PC-3 (cell line): ENCODE results near the gene PRKN. TPM values are rescaled to one million over a fixed set of nuclear protein-coding genes. Genes with fewer than 3 reads are reported as not detected.

ENCODE experiments used
- ATAC-seq: fragments of 200-7000 bp; cut with Tn5 transposase; 2 replicates; pipeline ENCODE4 v1.9.1; 2020; ENCODE audit warnings: mild to moderate bottlenecking, moderate library complexity
- BruUV-seq: library from RNA; stranded (reverse); fragments of 400-500 nt; replicated peaks from 2 replicates; lab custom pipeline; 2021; lab: Mats Ljungman, UMichigan
- CTCF ChIA-PET: fragments of 300-600 bp; sonication (Branson Sonifier 250); formaldehyde crosslinking; loops from one replicate; lab custom pipeline; 2022; ENCODE audit warnings: antibody characterized with exemption; lab: Charles Lee
- POLR2A ChIA-PET: fragments of 300-600 bp; sonication (Branson Sonifier 250); formaldehyde crosslinking; loops from one replicate; lab custom pipeline; 2022; ENCODE audit warnings: antibody characterized with exemption; ENCODE audit not compliant: unreplicated experiment; lab: Charles Lee
- DNase-seq: peaks from one replicate; pipeline ENCODE4 v3.0.0-alpha.2; 2015
- H2AFZ ChIP-seq: fragments of 300-600 bp; sonication (generic); 2 replicates; pipeline ENCODE4 v1.6.0; 2016; ENCODE audit warnings: antibody characterized with exemption, low read length
- H3F3A ChIP-seq: fragments of 300-600 bp; sonication (generic); one replicate; pipeline ENCODE4 v1.6.0; 2017; ENCODE audit warnings: antibody characterized with exemption, low read length, control low read depth, mild to moderate bottlenecking; ENCODE audit not compliant: unreplicated experiment
- H3K27ac ChIP-seq: fragments of 300-600 bp; sonication (generic); 2 replicates; pipeline ENCODE4 v1.5.1; 2016; ENCODE audit warnings: mild to moderate bottlenecking, low read length
- H3K27me3 ChIP-seq: fragments of 300-600 bp; sonication (generic); 2 replicates; pipeline ENCODE4 v1.6.1; 2016; ENCODE audit warnings: low read length, mixed read lengths
- H3K36me3 ChIP-seq: fragments of 300-600 bp; sonication (generic); 2 replicates; pipeline ENCODE4 v1.6.1; 2016; ENCODE audit warnings: low read depth, mixed run types, low read length, mixed read lengths
- H3K4me1 ChIP-seq: fragments of 300-600 bp; sonication (generic); 2 replicates; pipeline ENCODE4 v1.5.1; 2016; ENCODE audit warnings: low read length; ENCODE audit not compliant: insufficient read depth
- H3K4me2 ChIP-seq: fragments of 300-600 bp; sonication (generic); 2 replicates; pipeline ENCODE4 v1.6.0; 2016; ENCODE audit warnings: low read length
- H3K4me3 ChIP-seq: fragments of 300-600 bp; sonication (generic); 2 replicates; pipeline ENCODE4 v1.5.1; 2016; ENCODE audit warnings: mild to moderate bottlenecking, low read length, mixed read lengths
- H3K79me2 ChIP-seq: fragments of 300-600 bp; sonication (generic); 2 replicates; pipeline ENCODE4 v1.6.1; 2017; ENCODE audit warnings: low read length, mixed read lengths
- H3K9ac ChIP-seq: fragments of 300-600 bp; sonication (generic); 2 replicates; pipeline ENCODE4 v1.6.0; 2016; ENCODE audit warnings: mild to moderate bottlenecking, low read length
- H3K9me2 ChIP-seq: fragments of 300-600 bp; sonication (generic); replicated peaks from 2 replicates; pipeline ENCODE4 v1.6.1; 2016; ENCODE audit warnings: mixed run types, low read length, mixed read lengths
- H3K9me3 ChIP-seq: fragments of 300-600 bp; sonication (generic); 2 replicates; pipeline ENCODE4 v1.6.1; 2016; ENCODE audit warnings: low read length, mixed read lengths
- H4K20me1 ChIP-seq: fragments of 300-600 bp; sonication (generic); 2 replicates; pipeline ENCODE4 v1.6.1; 2016; ENCODE audit warnings: low read length, mixed read lengths
- CTCF ChIP-seq: fragments of 300-600 bp; sonication (generic); conservative IDR thresholded peaks from 2 replicates; pipeline ENCODE4 v1.5.1; 2017; ENCODE audit warnings: antibody characterized with exemption, low read depth, mild to moderate bottlenecking, low read length
- EZH2 ChIP-seq: fragments of 300-600 bp; sonication (generic); IDR thresholded peaks from one replicate; pipeline ENCODE4 v1.6.1; 2017; ENCODE audit warnings: antibody characterized with exemption, mild to moderate bottlenecking, low read length; ENCODE audit not compliant: unreplicated experiment
- EZH2phosphoT487 ChIP-seq: fragments of 300-600 bp; sonication (generic); IDR thresholded peaks from 2 replicates; pipeline ENCODE4 v1.6.1; 2018; ENCODE audit warnings: mild to moderate bottlenecking, antibody characterized with exemption, low read length, borderline replicate concordance
- intact Hi-C: fragments of 100-400 bp; cut with micrococcal nuclease; formaldehyde crosslinking; loops from 2 replicates; pipeline ENCODE4 v1.9.0; 2023
- total RNA-seq: library from RNA; depleted of rRNA; stranded (reverse); fragments of >200 nt; gene quantifications from 2 replicates; pipeline ENCODE4 v1.2.3, GENCODE V29; 2014

Gene PRKN
- total RNA-seq, 1 experiment from 2014 or later = not detected

- peaks cover 2% of the 10 kb centered on the region; the same call in 1 of the 2 replicates for H3K27me3 ChIP-seq
- H3K36me3 ChIP-seq = no peaks in the 10 kb centered on the region
- no peaks in the 10 kb centered on the region for H3K79me2 ChIP-seq
- no peak for ATAC-seq
- TF ChIP-seq EZH2phosphoT487 = no peak
- TF ChIP-seq EZH2 = no peak
- TF ChIP-seq CTCF = no peak
- no peaks in the 10 kb centered on the region for H3K9me2 ChIP-seq
- H3K27ac ChIP-seq = no peak overlapping the region
- DNase-seq = no peak
- no TSS peak for BruUV-seq
- intact Hi-C loops = no loop called here
- H2AFZ ChIP-seq = no peak overlapping the region
- no peaks in the 10 kb centered on the region for H3F3A ChIP-seq
- no peaks in the 10 kb centered on the region for H3K9me3 ChIP-seq
- no peak overlapping the region for H3K4me2 ChIP-seq
- no peaks in the 10 kb centered on the region for H3K4me1 ChIP-seq
- H3K9ac ChIP-seq = no peak overlapping the region
- ChIA-PET POLR2A (no interaction called here), CTCF (no interaction called here)
- H4K20me1 ChIP-seq = no peaks in the 10 kb centered on the region
- no peak overlapping the region for H3K4me3 ChIP-seq
Measured at GRCh38 chr6:162198925-162199324, 528.6 kb downstream of the PRKN start.

GRCh38 chr6:162198076-162198475, 529.5 kb downstream of the PRKN start:
- Histone ChIP-seq H3K4me3 (no peak overlapping the region), H3K4me2 (no peak overlapping the region), H3K9ac (no peak overlapping the region), H3K9me3 (no peaks in the 10 kb centered on the region), H3K9me2 (no peaks in the 10 kb centered on the region), H3F3A (no peaks in the 10 kb centered on the region), H3K27ac (no peak overlapping the region), H3K36me3 (no peaks in the 10 kb centered on the region), H3K79me2 (no peaks in the 10 kb centered on the region), H4K20me1 (no peaks in the 10 kb centered on the region), H3K4me1 (no peaks in the 10 kb centered on the region), H2AFZ (no peak overlapping the region), H3K27me3 (peaks cover 2% of the 10 kb centered on the region; the same call in 1 of the 2 replicates)
- ChIA-PET POLR2A (no interaction called here), CTCF (no interaction called here)
- no TSS peak for BruUV-seq
- TF ChIP-seq CTCF (no peak), EZH2 (no peak), EZH2phosphoT487 (no peak)
- intact Hi-C loops = no loop called here
- no peak for ATAC-seq
- DNase-seq = no peak

- no TSS peak for BruUV-seq
- Histone ChIP-seq H2AFZ (no peak overlapping the region), H3K27ac (no peak overlapping the region), H4K20me1 (no peaks in the 10 kb centered on the region), H3K36me3 (no peaks in the 10 kb centered on the region), H3K9me2 (no peaks in the 10 kb centered on the region), H3K9me3 (no peaks in the 10 kb centered on the region), H3K79me2 (no peaks in the 10 kb centered on the region), H3K4me2 (no peak overlapping the region), H3K4me3 (no peak overlapping the region), H3K4me1 (no peaks in the 10 kb centered on the region), H3F3A (no peaks in the 10 kb centered on the region), H3K27me3 (0 out of 2 replicates have a peak, but pooled peaks cover 3% of the 10 kb centered on the region), H3K9ac (no peak overlapping the region)
- ChIA-PET CTCF (no interaction called here), POLR2A (no interaction called here)
- no peak for ATAC-seq
- no peak for DNase-seq
- intact Hi-C loops = no loop called here
- TF ChIP-seq EZH2phosphoT487 = no peak
- no peak for TF ChIP-seq CTCF
- TF ChIP-seq EZH2 = no peak
Measured at GRCh38 chr6:162195441-162195840, 532.1 kb downstream of the PRKN start.
